GM18909 (cell line): ENCODE results near the gene ADGRL3.

Source experiments
- ATAC-seq: cut with Tn5 transposase; IDR thresholded peaks from one replicate; pipeline ENCODE4 v1.9.1; 2021; ENCODE audit warnings: mild to moderate bottlenecking; ENCODE audit not compliant: unreplicated experiment, poor library complexity

The ADGRL3 gene

DNA sequence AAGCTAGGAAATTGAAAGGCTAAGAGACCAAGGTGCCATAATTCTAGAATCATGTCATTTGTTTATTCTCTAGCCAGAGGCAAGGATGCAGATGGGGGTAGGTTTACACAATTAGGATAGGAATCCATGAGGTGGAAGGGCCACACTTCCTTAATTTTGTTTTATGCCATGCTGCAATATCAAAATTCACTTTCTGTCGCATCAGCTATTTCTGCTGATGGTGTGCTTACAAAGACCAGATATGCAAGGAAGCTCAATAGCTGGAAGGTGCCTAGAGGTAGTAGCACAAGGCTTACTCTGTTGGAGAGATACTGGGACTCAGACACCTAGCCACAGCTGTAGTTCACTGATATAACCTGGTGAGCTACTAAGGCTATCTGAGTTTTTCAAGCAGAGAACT is 328.5 kb downstream of the ADGRL3 start:
- ATAC-seq: no peak

- ATAC-seq: no peak
These were observed 331.1 kb downstream of the ADGRL3 start for GRCh38 chr4:61531188-61531587.

DNA sequence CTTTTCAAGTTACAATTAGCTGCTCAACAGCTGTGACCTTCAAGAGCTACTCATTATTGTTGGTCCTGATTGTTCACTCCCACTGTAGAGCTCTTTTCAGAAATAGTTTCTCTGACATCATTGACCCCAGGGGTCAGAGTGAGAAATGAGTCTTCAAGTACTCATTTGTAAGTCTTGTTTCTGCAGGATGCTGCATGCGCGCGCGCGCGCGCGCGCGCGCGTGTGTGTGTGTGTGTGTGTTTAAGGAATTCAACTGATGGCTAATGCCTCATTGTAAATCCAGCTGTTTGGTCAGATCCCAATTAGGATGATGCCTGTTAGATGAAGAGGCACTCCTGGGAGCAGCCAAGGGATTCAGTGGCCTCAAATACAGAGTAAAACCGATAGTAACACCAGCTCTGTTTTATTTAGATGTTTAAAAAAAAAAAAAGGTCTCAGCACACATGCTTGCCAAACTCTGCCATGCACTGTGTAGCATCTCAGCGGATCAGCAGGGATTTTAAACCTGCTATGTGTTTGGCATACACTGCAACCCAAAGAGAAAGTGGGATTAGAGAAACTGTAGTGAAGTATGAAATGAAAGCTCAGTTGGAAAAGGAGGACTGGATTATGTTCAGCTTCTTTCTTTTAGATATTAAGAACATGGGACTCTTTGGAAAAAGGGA is 332.3 kb downstream of the ADGRL3 start:
- no peak for ATAC-seq

GRCh38 chr4:61533140-61533539 is 333.0 kb downstream of the ADGRL3 start:
- no peak for ATAC-seq

DNA sequence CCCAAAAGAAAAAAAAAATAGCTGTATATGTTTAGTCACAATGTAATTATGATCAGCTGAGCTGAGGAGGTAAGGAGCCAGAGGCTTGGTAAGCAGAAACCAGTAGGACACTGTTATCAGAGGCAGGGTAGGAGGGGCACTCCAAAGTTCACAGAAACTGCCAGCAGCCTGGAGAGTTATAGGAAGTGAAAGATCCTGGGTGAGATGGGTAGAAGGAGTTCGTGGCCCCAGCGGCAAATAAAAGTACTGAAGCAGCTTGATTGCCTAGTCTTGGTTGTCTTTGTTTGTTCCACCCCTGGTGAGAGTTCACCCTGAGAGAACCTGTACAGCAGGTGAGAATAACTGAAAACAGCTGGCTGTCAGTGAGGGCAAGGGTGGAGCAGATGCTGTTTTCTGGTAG is 340.8 kb downstream of the ADGRL3 start:
- no peak for ATAC-seq

DNA sequence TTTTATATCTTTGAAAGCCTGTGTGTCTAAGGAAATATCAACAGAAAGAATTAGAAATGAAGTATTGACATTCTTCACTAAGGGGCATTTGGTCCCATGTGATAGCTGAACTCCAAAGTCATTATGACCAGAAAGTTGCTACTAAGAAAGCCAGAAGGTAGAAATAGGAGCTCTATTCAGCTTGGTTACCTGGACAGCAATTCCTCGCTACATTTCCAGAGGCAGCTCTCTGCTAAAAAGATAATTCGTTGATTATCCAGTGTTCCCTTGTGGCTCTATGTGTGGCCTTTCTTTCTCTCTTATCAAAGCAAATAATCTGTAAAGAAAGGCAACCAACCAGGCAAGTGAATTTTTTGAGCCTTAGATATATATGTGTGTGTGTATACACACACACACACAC is 341.3 kb downstream of the ADGRL3 start:
- no peak for ATAC-seq

GRCh38 chr4:61543976-61544375 is 343.9 kb downstream of the ADGRL3 start:
- ATAC-seq: no peak

GRCh38 chr4:61545902-61546480 is 345.9 kb downstream of the ADGRL3 start:
- no peak for ATAC-seq

- ATAC-seq: no peak
These were observed 349.2 kb downstream of the ADGRL3 start for GRCh38 chr4:61549336-61549735.

GRCh38 chr4:61553557-61554125 is 353.5 kb downstream of the ADGRL3 start:
- ATAC-seq: no peak

DNA sequence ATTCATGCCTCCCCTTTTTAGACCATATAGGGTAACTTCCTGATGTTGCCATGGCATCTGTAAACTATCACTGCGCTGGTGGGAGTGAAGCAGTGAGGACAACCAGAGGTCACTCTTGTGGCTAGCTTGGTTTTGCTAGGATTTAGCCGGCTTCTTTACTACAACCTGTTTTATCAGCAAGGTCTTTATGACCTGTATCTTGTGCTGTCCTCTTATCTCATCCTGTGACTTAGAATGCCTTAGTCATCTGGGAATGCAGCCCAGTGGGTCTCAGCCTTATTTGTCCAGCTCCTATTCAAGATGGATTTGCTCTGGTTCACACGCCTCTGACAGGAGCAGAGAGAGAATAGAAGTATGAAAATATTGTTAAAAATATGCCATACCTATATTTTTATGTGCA is 355.7 kb downstream of the ADGRL3 start:
- no peak for ATAC-seq

GRCh38 chr4:61556277-61556676 is 356.2 kb downstream of the ADGRL3 start:
- ATAC-seq: no peak

DNA sequence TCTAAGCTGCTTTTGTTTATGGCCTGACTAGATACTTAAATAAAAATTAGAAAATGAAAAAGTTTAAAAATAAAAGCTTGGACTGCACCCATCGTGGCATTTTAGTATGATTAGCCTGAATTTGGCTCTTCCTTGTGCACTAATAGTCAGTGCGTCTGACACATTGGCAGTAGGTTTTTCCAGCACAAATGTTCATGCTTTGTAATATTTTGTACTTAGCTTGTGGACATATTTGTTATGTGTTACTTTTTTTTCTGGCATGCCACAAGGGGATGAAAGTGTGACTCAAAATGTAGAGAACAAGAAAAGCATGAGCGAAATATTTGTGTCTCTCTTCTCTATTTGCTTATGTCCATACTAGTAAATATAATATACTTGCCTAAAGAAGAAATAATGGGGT is 359.3 kb downstream of the ADGRL3 start:
- ATAC-seq: no peak

GRCh38 chr4:61561028-61561427 is 360.9 kb downstream of the ADGRL3 start:
- no peak for ATAC-seq

GRCh38 chr4:61571761-61572559 is 371.8 kb downstream of the ADGRL3 start:
- no peak for ATAC-seq

- ATAC-seq: no peak
These were observed 375.7 kb downstream of the ADGRL3 start for GRCh38 chr4:61575796-61576195.

GRCh38 chr4:61579786-61580185 is 379.7 kb downstream of the ADGRL3 start:
- ATAC-seq: no peak

DNA sequence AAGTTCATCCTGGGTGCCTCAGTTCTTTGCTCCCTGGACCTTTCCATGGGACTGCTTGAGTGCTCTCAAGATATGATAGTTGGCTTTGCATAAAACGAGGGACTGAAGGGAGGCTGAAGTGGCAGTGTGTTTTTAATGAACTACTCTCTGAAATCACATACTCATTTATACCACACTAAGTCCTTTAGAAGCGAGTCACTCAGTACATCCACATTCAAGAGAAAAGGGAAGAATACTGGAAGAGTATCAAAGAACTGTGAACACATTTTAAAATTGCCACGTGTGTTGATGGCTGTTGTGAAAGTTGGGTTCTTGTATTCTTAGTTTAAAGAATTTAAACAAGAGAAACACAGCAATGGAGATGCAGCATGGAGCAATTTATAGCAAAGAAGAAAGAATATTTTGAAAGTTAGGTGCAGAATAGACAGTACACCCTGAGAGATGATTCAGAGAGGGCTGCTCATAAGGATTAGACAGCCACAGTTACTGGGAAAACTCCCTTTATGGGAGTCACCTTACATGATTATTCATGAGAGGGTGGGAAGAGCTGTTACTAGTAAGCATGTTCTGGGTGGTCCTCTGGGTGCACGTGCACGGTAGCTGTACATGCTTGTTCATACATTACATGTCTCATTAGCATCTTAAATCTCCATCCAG is 380.7 kb downstream of the ADGRL3 start:
- no peak for ATAC-seq

GRCh38 chr4:61583696-61584095 is 383.6 kb downstream of the ADGRL3 start:
- ATAC-seq: no peak

DNA sequence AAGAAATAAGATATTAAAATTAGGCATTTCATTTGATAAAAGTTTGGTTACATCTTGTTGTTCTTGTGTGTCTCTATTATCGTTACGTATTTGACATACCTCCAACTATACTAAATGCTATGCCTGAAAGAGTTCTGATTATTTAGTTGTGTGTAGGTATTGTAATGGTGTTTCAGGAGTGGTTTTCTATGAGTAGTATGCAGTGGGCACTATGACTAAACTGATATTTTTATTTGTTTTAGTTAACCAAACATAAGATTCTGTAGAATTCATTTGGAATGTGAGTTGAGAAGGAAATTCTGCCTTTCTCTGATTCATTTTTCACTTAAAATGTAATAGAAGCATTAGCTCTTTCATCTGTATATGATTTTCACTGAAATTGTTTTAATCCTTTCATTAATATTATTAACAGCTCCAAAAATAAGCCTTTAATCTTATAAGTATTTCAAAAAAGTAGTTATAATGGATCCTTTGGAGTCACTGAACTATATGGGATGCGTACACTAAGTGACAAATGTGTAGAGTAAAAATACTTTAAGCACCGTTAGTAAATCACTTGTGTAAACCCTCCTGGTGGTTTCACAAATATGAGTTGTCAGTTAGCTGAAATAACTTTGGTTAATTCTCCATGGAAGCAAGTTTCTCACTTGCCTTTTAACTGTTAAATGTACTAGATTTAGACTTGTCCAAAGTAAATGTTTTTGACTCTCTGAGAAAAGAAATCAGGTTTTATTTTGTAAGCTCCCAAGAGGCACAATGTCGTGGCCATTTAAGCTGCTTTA is 388.7 kb downstream of the ADGRL3 start:
- ATAC-seq: no peak
